PFSK-1 (cell line): ENCODE measurements around the gene VSIG10L.

Experiments used
- FOXP2 ChIP-seq: optimal IDR thresholded peaks from 2 replicates; pipeline ENCODE3; 2011; ENCODE audit warnings: borderline replicate concordance, control low read depth, inconsistent platforms; ENCODE audit not compliant: insufficient read depth; ENCODE audit errors: extremely low read length, extremely low read depth
- POLR2AphosphoS5 ChIP-seq: IDR thresholded peaks from 2 replicates; pipeline ENCODE4 v1.6.1; 2012; ENCODE audit warnings: low read depth, mild to moderate bottlenecking, control low read depth, low read length, moderate library complexity
- SIN3A ChIP-seq: IDR thresholded peaks from 2 replicates; pipeline ENCODE4 v1.6.1; 2012; ENCODE audit warnings: mild to moderate bottlenecking, low read length, moderate library complexity, borderline replicate concordance; ENCODE audit not compliant: insufficient read depth
- TAF1 ChIP-seq: IDR thresholded peaks from 2 replicates; pipeline ENCODE4 v1.6.1; 2012; ENCODE audit warnings: low read length, control low read depth, borderline replicate concordance; ENCODE audit not compliant: insufficient read depth
- TF ChIP-seq, protein P1 (sequence below), 2 experiments: IDR thresholded peaks; 2 replicates each; pipeline versions ENCODE4 v1.6.1 to v1.8.0; 2011 to 2012; ENCODE audit warnings: low read depth in 2 of 2, low read length in 2 of 2, control low read depth in 1 of 2, inconsistent platforms in 1 of 2, mild to moderate bottlenecking in 1 of 2, moderate library complexity in 1 of 2; ENCODE audit not compliant: insufficient read depth in 1 of 2

Gene VSIG10L

DNA sequence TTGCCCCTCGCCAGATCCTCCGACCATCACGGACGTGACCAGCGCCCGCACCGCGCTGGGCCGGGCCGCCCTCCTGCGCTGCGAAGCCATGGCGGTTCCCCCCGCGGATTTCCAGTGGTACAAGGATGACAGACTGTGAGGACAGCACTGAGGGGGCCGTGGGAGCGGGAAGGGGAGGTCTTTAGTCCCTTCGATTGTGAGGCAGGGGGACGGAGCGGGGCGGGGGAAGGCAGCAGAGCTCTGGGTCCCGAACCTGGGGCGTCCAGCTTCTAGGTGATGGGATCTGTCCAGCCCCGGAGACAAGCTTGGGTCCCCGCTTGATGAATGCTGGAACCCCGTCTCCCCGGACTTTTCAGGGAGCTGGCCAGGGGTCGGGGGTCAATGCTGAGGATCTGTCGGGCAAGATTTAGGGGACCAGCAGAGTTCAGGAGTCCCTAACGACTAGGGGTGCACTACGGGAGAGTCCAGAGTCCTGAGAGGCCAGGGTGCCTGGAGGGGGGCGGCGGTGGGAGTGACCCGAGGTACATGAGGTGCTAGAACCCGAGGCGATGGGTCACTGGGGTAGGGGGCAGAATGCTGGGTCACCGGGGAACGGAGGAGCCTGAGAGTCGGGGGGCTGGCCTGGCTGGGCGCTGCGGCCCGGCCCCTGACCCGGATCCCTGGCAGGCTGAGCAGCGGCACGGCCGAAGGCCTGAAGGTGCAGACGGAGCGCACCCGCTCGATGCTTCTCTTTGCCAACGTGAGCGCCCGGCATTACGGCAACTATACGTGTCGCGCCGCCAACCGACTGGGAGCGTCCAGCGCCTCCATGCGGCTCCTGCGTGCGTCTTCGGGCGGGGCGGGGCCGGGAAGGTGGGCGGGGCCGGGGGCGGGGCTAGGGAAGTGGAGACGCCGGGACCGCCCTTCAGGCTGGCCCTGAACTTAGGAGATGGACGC lies 14.6 kb downstream of the VSIG10L start:
- TF ChIP-seq POLR2AphosphoS5 (no peak), TAF1 (no peak), FOXP2 (no peak), SIN3A (no peak)
- TF ChIP-seq, protein P1, sequence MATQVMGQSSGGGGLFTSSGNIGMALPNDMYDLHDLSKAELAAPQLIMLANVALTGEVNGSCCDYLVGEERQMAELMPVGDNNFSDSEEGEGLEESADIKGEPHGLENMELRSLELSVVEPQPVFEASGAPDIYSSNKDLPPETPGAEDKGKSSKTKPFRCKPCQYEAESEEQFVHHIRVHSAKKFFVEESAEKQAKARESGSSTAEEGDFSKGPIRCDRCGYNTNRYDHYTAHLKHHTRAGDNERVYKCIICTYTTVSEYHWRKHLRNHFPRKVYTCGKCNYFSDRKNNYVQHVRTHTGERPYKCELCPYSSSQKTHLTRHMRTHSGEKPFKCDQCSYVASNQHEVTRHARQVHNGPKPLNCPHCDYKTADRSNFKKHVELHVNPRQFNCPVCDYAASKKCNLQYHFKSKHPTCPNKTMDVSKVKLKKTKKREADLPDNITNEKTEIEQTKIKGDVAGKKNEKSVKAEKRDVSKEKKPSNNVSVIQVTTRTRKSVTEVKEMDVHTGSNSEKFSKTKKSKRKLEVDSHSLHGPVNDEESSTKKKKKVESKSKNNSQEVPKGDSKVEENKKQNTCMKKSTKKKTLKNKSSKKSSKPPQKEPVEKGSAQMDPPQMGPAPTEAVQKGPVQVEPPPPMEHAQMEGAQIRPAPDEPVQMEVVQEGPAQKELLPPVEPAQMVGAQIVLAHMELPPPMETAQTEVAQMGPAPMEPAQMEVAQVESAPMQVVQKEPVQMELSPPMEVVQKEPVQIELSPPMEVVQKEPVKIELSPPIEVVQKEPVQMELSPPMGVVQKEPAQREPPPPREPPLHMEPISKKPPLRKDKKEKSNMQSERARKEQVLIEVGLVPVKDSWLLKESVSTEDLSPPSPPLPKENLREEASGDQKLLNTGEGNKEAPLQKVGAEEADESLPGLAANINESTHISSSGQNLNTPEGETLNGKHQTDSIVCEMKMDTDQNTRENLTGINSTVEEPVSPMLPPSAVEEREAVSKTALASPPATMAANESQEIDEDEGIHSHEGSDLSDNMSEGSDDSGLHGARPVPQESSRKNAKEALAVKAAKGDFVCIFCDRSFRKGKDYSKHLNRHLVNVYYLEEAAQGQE (IDR thresholded peaks at IDR 0.05; ENCODE audit: insufficient read depth in 1 of 2, low read depth in 2 of 2, low read length in 2 of 2), result no peak

DNA sequence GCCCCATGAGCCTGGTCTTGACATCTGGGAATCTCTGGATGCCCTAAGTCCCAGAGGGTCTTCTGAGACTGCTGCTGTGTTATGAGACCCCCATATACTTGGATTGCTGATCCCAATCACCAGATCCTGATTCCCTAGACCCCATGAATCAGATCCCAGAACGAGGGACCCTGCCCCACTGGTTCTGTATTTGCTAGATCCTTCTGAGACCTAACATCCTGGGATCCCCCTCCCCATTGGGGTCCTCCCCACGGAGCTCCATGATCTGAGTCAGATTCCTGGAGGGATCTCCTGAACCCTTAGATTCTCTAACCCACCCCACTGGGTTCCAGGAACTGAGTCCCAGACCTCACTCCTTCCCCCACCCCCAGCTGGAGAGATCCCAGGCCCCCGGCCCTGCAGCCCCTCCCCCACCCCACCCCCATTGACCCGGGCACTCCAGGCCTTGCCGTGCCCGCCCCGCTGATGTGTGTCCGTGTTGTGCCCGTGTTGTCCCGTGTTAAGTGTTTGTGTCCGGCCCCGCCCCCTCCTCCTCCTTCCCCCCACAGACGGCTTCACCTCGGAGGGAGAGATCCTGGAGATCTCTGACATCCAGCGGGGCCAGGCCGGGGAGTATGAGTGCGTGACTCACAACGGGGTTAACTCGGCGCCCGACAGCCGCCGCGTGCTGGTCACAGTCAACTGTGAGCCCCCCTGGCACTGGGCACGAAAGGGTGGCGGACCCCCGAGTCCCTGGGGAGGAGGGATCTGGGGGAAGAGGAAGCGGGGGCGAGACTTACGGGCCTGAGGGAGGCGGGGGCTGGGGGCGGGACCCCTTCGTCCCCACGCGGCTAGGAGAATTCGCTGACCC lies 15.5 kb downstream of the VSIG10L start:
- TF ChIP-seq SIN3A, result no peak
- no peak for TF ChIP-seq POLR2AphosphoS5
- TF ChIP-seq, protein P1 (IDR thresholded peaks at IDR 0.05; ENCODE audit: insufficient read depth in 1 of 2, low read depth in 2 of 2, low read length in 2 of 2), result no peak
- TF ChIP-seq FOXP2, result no peak
- no peak for TF ChIP-seq TAF1

DNA sequence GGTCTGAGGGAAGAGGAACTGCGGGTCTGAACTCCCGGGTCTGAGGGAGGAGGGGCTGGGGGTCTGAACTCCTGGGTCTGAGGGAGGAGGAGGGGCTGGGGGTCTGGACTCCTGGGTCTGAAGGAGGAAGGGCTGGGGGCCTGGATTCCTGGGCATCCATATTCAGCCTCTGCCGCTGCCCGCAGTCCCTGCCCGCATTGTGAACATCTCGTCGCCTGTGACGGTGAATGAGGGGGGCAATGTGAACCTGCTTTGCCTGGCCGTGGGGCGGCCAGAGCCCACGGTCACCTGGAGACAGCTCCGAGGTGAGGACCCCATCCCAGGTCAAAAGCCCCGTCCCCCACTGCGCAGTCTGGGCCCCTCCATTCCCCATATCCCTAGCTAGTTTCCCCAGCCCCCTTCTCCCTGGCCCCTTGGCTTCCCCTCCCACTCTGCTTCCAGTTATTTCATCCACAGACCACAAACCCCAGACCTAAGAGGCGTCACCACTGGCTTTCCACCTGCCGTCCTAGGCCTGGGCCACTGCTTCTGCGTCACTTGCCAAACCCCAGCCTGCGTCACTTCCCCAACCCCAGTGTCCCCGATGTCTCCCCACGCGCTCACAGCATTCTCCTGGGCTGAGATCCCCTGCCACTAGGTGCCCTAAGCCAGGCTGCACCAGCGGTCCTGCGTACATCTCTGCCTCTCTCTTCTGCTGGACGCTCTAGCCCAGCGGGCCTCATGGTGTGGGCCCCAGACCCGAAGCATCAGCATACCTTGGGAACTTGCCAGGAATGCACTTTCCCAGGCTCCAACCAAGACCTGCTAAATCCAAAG lies 16.6 kb downstream of the VSIG10L start:
- TF ChIP-seq, protein P1 (IDR thresholded peaks at IDR 0.05; ENCODE audit: insufficient read depth in 1 of 2, low read depth in 2 of 2, low read length in 2 of 2), result no peak
- TF ChIP-seq POLR2AphosphoS5, result no peak
- no peak for TF ChIP-seq FOXP2
- no peak for TF ChIP-seq TAF1
- no peak for TF ChIP-seq SIN3A

DNA sequence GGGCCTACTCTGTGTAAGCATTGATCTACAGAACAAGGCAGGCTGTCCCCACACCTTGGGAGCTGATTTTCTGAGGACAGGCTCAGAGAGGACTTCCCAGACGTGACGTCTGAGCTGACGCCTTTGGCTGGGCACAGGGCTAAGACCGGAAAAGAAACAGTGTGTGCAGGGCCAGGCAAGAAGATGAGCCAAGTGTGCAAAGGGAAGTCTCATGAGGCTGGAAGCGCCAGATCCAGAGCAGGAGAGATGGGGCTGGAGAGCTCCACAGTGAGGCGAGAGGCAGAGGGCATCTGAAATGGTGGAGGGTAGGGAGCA lies 17.8 kb downstream of the VSIG10L start:
- TF ChIP-seq, protein P1 (IDR thresholded peaks at IDR 0.05; ENCODE audit: insufficient read depth in 1 of 2, low read depth in 2 of 2, low read length in 2 of 2), result no peak
- TF ChIP-seq POLR2AphosphoS5 (no peak), SIN3A (no peak), FOXP2 (no peak), TAF1 (no peak)
